Measurements from ENCODE around the gene RFC2.

DNA sequence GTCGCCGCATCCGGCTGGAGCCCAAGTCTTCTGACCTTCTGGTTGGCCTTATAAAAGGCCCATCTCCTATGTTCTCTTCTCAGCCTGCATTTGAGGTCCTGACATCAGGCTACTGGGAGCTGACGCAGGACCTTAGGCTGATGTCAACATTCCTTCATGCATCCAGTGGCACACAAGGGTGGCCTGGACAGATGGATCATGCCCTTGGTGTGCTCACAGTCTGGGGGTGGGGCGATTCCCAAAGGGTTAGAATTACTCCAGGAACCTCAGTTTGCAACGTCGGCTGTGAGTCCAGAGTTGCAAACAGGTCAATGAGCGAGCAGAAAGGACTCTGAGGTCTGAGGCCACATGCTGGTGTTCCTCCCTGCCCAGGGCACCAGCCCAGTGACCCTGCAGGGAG is 26.8 kb upstream of the RFC2 start:
- TF ChIP-seq POLR2A (IDR thresholded peaks at IDR 0.05; ENCODE audit: low read depth, low read length), result no peak
- TF ChIP-seq POLR2AphosphoS5 (IDR thresholded peaks at IDR 0.05; ENCODE audit: low read depth, low read length), result no peak
- no peak for TF ChIP-seq TAF1 (IDR thresholded peaks at IDR 0.05; ENCODE audit: borderline replicate concordance, low read depth, low read length)
